Measurements from ENCODE around the gene HSD3B7. TPM values are rescaled to one million over a fixed set of nuclear protein-coding genes. Genes with fewer than 3 reads are reported as not detected.

The HSD3B7 gene
- total RNA-seq, 1 donor, result 26.8 TPM

- peak overlapping the region; percentile 94 for H3K4me3 ChIP-seq (ENCODE audit: low read depth, low read length)
- TF ChIP-seq CTCF (IDR thresholded peaks at IDR 0.05; ENCODE audit: insufficient read depth, low read depth, low read length), result no peak
- DNase-seq (ENCODE audit: low read depth), result peak; percentile 76
Observed at GRCh38 chr16:31033709-31034492, 48.9 kb downstream of the HSD3B7 start.

GRCh38 chr16:31036691-31037090 lies 51.7 kb downstream of the HSD3B7 start:
- DNase-seq (ENCODE audit: low read depth), result no peak
- no peak overlapping the region for H3K4me3 ChIP-seq (ENCODE audit: low read depth, low read length)
- TF ChIP-seq CTCF (IDR thresholded peaks at IDR 0.05; ENCODE audit: insufficient read depth, low read depth, low read length), result no peak

Small RNA genes lying within 50 kb of the gene (small RNA-seq; reads per million reads assigned to genes)
- not detected for gene AC135048.1

Other genes starting within 250 kb of the HSD3B7 start
- 22.2 and 26.3 TPM in 2 replicates for gene PHKG2, start 236.8 kb upstream of the HSD3B7 start, total RNA-seq
- 1.3 and 3.2 TPM in 2 replicates for gene CFAP119, start 223.1 kb upstream of the HSD3B7 start, total RNA-seq
- 68.9 and 88.9 TPM in 2 replicates for gene RNF40, start 222.9 kb upstream of the HSD3B7 start, total RNA-seq
- 19.4 and 21.6 TPM in 2 replicates for gene ZNF629, start 198.0 kb upstream of the HSD3B7 start, total RNA-seq
- gene BCL7C, start 91.1 kb upstream of the HSD3B7 start, total RNA-seq, result 35.0 and 51.2 TPM in 2 replicates
- 3.2 and 3.5 TPM in 2 replicates for gene CTF1, start 88.6 kb upstream of the HSD3B7 start, total RNA-seq
- 26.8 and 29.3 TPM in 2 replicates for gene FBXL19, start 61.6 kb upstream of the HSD3B7 start, total RNA-seq
- gene ORAI3, start 36.1 kb upstream of the HSD3B7 start, total RNA-seq, result 43.6 and 45.7 TPM in 2 replicates
- gene SETD1A, start 27.5 kb upstream of the HSD3B7 start, total RNA-seq, result 3.5 and 8.1 TPM in 2 replicates
- 2.2 and 2.6 TPM in 2 replicates for gene STX1B, start 25.4 kb downstream of the HSD3B7 start, total RNA-seq
- 15.5 and 24.2 TPM in 2 replicates for gene STX4, start 48.4 kb downstream of the HSD3B7 start, total RNA-seq
- 16.0 and 27.1 TPM in 2 replicates for gene ZNF668, start 89.0 kb downstream of the HSD3B7 start, total RNA-seq
- gene ZNF646, start 89.2 kb downstream of the HSD3B7 start, total RNA-seq, result 13.4 and 15.8 TPM in 2 replicates
- 1.7 and 1.9 TPM in 2 replicates for gene PRSS53, start 103.7 kb downstream of the HSD3B7 start, total RNA-seq
- gene VKORC1, start 109.6 kb downstream of the HSD3B7 start, total RNA-seq, result 68.2 and 76.0 TPM in 2 replicates
- 28.1 and 34.1 TPM in 2 replicates for gene BCKDK, start 123.2 kb downstream of the HSD3B7 start, total RNA-seq
- gene KAT8, start 132.5 kb downstream of the HSD3B7 start, total RNA-seq, result 23.8 and 24.6 TPM in 2 replicates
- gene PRSS8, start 150.5 kb downstream of the HSD3B7 start, total RNA-seq, result under 0.01 TPM in 1 of 2 replicates, not detected in the other
- gene PRSS36, start 164.9 kb downstream of the HSD3B7 start, total RNA-seq, result under 0.01 and 0.32 TPM in 2 replicates
- gene FUS, start 194.9 kb downstream of the HSD3B7 start, total RNA-seq, result 47.4 and 54.4 TPM in 2 replicates
- 85.9 and 176 TPM in 2 replicates for gene PYCARD, start 217.6 kb downstream of the HSD3B7 start, total RNA-seq
- not detected in 2 replicates for gene TRIM72, start 228.9 kb downstream of the HSD3B7 start, total RNA-seq
- gene PYDC1, start 231.9 kb downstream of the HSD3B7 start, total RNA-seq, result not detected in 2 replicates